HG03432 (cell line): ENCODE measurements around the gene LRMDA.

Experiments
- ATAC-seq: cut with Tn5 transposase; IDR thresholded peaks from one replicate; pipeline ENCODE4 v1.9.1; 2021; ENCODE audit warnings: mild to moderate bottlenecking, moderate library complexity; ENCODE audit not compliant: unreplicated experiment

Gene LRMDA

GRCh38 chr10:75694790-75695189 lies 263.4 kb downstream of the LRMDA start:
- ATAC-seq, result no peak

DNA sequence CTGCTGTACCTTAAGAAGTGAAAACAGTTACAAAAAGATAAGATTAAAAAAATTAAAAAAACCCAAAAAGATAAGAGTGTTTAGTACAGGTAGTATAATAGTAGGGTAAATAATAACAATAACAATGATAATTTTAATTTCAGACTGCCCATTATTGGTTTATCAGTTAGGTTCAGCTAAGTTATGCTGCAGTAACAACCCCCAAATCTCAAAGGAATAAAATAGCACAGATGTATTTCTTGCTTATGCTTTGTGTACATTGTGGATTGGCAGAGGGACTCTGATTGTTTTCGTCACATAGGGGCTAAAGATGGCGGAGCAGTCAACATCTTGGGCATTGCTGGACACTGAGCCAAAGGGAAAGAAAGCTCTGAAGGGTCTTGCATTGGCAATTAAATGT lies 264.6 kb downstream of the LRMDA start:
- no peak for ATAC-seq

GRCh38 chr10:75696536-75696935 lies 265.1 kb downstream of the LRMDA start:
- ATAC-seq, result no peak

- no peak for ATAC-seq
These were observed 271.9 kb downstream of the LRMDA start for GRCh38 chr10:75703191-75703854.

DNA sequence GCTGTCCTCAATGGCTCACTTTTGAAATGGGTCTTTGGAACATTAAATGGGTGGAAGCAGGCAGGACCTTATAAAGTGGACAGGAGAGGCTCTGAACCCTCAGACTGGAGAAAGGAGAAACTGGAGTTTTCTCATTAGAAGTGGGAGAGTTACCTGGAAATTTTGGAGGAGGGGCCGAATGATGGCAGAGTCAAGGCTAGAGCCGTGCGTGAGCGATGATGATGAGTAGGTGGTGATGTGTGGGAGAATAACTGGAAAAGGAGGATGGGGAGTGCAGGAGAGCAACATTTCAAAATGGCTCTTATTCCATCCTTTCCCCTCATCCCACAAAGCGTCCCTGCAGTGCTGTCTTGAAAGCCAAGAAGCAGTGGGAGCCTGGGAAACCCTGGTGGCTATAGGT lies 274.0 kb downstream of the LRMDA start:
- no peak for ATAC-seq

DNA sequence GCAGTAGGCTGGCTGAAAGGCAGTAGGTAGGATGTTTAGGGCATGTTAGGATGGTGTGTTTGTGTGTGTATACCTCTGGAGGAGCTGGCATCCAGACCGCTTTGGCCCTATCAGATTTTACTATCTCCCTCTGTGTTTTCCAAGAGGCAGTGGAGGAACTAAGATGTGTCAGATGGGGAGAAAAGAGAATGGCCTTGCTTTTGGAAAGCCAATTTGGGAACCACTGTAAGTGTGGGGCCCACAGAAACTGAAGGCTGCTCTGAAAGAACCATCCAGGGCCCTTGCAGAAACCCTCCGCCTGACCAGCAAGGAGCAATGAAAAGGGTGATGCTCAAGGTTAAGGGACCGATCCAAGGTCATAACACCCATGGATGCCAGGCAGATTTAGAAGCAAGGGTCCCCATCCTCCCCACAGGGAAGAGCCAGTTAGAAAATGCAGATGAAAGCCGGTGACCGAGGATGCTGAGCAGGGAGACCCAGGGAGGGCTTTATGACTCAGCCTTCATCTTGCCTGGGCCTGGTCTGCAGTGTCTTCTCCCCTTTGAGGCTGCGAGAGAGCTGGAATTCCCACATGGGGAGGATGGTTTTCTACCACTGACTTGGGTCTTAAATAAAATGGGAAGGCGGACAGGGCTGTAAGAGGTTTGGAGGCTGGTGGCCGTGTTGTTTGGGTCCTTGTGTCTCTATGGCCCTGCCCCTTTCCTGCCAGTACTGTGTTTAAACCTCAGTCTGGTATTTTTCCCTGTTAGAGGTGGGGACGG lies 275.8 kb downstream of the LRMDA start:
- no peak for ATAC-seq

DNA sequence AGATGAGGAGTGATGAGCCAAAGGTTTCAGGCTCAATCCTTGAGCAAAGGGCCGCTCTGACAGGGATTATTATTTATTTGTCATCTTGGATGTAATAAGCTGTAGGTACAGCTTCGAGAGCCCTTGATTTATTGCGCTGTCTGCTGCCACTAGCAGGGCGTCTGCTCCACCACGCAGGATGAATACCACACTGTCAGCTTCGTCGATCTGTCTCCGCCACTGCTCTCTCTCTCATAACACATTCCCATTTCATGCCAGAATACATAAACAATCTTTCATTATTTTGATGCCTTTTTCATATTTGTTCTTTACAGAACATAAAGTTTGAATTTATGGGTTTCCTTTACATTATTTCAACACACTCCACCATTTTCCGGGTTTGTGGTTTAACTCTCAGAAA lies 276.6 kb downstream of the LRMDA start:
- ATAC-seq, result no peak

DNA sequence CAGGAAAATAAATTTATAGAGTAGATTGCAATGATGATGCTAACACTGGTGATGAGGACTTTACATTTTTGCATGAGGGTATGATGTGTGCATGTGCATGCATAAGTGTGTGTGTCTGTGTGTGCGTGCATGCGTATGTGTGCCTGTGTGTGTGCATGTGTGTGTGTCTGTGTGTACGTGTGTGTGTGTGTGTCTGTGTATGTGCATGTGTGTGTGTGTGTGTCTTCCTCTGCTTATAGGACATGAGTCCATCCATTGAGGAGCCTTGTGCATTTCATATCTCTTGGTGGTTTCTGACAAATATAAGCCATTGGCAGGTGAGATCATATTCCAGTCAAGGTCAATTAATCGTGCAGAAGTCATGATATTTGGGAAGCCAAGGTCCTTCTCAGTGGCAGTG lies 277.8 kb downstream of the LRMDA start:
- no peak for ATAC-seq

DNA sequence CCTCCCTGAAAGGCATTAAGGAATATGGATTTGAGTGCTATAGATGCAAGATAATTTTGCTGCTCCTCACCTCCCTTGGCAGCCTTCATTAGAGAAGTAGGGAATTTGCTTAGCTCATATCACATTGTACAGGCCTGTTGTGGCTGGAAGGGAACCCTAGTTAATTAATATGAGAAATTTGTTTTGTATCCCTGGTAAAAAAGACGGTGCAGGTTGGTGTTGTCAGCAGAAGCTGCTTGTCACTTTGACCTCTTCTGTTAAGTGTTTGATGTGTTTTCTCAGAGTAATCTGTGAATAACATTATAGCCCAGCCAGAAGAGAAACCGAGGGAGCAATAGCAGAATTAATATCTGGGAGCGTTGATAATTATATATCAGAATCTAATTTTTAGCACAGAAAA lies 278.4 kb downstream of the LRMDA start:
- no peak for ATAC-seq

GRCh38 chr10:75712242-75712880 lies 280.9 kb downstream of the LRMDA start:
- no peak for ATAC-seq

DNA sequence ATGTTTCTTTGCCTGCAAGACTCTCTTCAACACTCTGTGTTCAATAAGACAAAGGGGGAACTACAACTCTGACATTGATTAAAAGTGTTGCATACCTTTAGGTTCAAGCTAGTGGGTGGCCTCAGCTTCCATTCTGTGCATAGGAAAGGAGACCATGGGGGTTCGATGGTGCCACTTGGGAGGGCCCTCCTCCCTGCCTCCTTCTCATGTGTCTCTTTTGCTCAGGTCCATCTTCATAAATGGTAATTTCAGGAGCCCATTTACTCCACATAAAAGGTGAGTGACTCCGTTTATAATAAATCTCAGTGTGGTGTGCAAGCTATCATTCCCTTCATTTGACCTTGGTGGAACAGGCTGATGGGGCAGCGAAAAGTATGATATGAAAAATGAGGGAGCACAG lies 285.1 kb downstream of the LRMDA start:
- ATAC-seq, result no peak

GRCh38 chr10:75717126-75717916 lies 285.9 kb downstream of the LRMDA start:
- ATAC-seq, result no peak

DNA sequence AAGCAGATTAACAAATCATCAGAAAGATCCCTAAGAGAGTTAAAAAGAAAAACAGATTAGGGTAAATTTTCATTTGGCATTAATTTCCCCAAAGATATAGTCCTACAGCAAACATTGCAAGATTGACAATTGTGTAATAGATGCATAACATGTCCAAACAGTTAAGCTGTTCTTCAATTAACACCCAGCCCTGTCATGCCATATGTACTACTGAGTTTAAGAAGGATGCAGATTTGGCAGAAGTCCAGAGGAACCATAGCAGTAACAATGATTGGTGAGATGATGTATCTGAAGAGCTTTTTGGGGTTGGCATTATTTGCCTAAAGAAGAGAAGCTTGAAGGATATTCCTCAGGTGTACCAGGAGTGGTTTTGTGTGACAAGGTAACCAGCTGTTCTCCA lies 287.6 kb downstream of the LRMDA start:
- ATAC-seq, result no peak

DNA sequence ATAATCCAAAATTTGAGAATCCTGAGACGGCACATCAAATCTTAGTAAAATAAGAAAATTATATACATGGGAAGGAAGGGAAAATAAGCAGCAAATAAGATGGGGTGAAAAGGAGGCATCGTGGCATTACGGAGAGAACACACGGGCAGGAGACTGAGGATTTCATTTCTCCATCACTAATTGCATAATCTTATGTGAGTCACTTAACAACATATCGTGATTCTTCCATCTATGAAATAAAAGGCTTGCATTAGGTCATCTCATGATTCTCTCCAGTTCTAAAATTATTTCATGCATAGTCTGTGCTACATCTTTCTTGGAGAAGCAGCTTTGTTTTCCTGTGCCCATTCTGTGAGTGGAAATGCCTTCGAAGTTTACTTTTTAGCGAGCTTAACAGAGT lies 288.7 kb downstream of the LRMDA start:
- ATAC-seq, result no peak

DNA sequence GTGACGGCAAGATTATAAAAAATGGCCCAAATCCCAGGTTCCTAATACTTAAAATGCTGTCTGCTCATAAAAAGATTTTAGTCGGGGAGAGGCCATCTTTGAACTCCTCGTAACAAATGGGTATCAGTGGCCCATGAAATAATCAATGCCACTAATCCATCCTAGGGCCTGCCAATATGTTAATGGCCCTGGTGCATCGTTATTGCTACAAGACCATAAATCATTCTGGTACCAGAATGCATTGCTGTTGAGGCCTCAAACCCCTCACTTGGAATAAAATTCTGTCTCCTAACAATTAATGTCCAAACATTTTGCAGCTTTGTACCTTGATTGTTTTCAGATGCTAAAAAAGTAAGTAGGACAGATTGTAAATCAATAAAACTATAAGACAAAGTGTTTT lies 290.6 kb downstream of the LRMDA start:
- ATAC-seq, result no peak

DNA sequence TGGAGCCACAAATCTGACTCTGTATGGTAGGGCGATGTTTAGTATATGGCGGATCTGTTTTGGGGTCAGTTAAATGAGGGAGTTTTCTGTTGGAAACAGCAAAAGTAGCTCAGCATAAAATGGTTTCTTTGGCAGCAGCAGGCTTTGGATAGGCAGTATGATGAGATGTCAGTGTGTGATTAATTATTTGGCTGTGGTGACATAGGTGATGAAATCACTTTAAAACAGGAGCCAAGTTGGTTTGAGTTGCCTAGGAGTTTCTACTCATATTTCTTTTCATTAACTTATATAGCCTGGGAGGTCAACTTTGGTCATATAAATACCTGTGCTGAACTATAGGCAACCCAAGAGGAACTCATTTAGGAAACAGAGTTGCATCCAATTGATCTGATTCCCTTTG lies 291.2 kb downstream of the LRMDA start:
- no peak for ATAC-seq

DNA sequence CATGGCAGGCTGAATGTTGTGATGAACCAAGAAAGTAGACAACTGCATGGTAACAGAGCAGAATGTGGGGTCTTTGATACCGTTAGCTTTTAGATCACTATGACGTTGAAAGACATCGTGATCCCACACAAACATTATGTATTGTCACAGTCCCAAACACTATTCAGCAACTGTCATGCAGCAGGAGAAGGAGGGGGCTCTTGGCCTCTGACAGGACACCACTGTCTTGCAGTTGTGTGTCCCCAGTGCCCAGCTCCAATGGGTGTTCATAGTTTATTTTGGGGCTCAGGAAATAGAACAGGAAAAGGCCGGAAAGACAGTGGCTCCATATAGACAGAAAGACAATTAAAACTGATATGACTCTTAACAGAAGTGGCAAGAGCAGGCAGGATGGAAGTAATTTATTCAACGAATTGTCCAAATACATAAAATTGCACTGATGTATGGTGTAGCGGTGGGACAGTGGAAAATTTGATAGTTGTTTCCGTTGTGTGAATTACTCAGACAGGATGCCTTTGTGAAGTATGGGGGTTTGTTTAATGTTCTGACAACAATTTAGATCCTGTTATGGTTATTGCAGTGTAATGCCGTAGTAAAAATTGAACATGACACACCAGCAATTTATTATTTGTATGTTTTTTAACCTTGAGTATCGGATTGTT lies 292.0 kb downstream of the LRMDA start:
- no peak for ATAC-seq

DNA sequence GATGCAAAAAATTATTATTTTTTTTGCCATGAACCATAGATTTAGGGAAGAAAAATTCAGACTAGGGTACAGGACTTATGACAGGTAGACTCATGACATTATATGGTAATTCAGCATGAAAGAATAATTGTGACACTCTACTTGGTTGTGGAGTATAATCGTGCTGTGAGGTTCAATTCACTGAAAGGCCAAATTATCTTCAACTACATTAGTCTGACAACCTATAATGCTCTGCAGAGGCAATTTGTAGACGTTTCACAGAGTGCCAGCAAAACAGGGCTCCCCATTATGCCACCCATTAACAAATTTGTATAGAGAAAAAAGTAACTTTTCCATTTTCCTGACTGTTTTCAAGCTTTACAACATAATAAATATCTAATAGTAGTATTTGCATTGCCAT lies 292.6 kb downstream of the LRMDA start:
- ATAC-seq, result no peak

DNA sequence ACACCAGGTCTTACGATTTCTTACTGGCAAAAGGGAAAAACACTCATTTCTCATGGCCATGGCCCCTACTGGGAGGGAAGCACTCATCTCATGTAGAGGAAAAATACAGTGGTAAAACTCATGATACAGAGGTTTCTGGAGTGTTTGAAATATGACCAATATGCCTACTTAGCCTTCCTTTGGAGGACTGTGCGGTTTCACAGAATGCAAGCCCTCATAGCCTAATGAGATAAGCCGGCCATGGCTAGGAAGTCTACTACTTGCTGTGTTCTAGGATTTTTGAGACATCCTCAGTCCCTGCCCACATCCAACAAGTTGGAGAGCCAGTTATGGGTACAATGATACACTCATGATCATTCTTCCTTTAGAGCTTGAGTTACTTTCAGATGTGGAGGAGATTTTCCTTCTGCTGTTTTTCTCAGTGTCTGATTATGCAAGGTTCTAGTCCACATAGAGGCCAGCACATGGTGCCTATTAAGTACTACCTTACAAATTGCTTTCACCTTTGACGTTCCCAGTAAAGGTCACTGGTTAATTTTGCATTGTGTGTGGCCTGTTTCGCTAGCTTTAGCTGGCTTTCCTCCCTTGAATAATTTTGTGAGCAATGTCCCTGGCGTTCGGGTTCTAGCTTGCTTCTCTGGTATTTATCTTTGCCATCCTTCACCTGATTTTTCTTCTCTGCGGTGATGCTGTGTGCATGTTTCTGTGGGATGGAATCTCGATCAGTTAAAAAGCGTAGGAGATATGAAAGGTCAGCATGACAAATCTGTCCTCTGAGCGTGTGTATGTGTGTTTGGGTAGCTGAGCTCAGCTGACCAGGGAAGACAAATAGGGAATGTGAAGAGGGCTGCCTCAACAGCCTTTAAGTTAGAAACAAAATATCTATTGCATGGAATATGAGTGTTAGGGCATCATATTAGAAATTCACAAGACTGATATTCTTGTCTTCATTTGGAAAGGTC lies 295.4 kb downstream of the LRMDA start:
- ATAC-seq, result no peak

- no peak for ATAC-seq
These were observed 299.4 kb downstream of the LRMDA start for GRCh38 chr10:75730847-75731246.
